HEK293 (cell line): ENCODE data around the gene GATAD2A.

ENCODE experiments used
- CTCF ChIA-PET: fragments of 350-600 bp; formaldehyde crosslinking; extraction: SDS; loops from one replicate; lab custom pipeline; 2021; ENCODE audit warnings: antibody characterized with exemption; lab: Yijun Ruan, JAX
- POLR2A ChIA-PET: fragments of 300-600 bp; formaldehyde crosslinking; extraction: SDS; loops from one replicate; lab custom pipeline; 2020; ENCODE audit warnings: antibody characterized with exemption, inconsistent platforms; lab: Yijun Ruan, JAX
- H3K27ac ChIP-seq: fragments of 200-500 bp; sonication (Bioruptor generic); 2 replicates; pipeline ENCODE4 v1.5.1; 2014; ENCODE audit warnings: low read depth, low read length, control low read depth, inconsistent platforms; ENCODE audit errors: extremely low read depth
- H3K36me3 ChIP-seq, 2 experiments: fragments of 200-500 bp in 1 of 2; sonication (Bioruptor generic) in 1 of 2; 1 replicate in 1 of 2; 2 replicates in 1 of 2; pipeline ENCODE4 v1.5.1; 2014 to 2017; ENCODE audit warnings: inconsistent platforms in 2 of 2, low read length in 2 of 2; ENCODE audit not compliant: control insufficient read depth in 2 of 2, insufficient read depth in 1 of 2
- H3K4me1 ChIP-seq: fragments of 200-500 bp; sonication (Bioruptor generic); 2 replicates; pipeline ENCODE4 v1.5.1; 2014; ENCODE audit warnings: mild to moderate bottlenecking, low read length, inconsistent platforms; ENCODE audit not compliant: control insufficient read depth, insufficient read depth
- H3K4me3 ChIP-seq: 2 replicates; pipeline ENCODE4 v1.5.1; 2011; ENCODE audit warnings: low read depth, mild to moderate bottlenecking, control low read depth, low read length, moderate library complexity
- H3K9me3 ChIP-seq: fragments of 200-500 bp; sonication (Bioruptor generic); 2 replicates; pipeline ENCODE4 v1.5.1; 2014; ENCODE audit warnings: low read depth, low read length, inconsistent platforms; ENCODE audit not compliant: control insufficient read depth, insufficient read depth
- HOXA7 ChIP-seq: sonication (generic); formaldehyde crosslinking; IDR thresholded peaks from 2 replicates; pipeline ENCODE4 v1.8.1; 2022; ENCODE audit warnings: missing genetic modification reagents, borderline replicate concordance
- IKZF3 ChIP-seq: fragments of 450-650 bp; IDR thresholded peaks from 2 replicates; pipeline ENCODE4 v1.5.0; 2018; ENCODE audit warnings: missing biosample characterization, mild to moderate bottlenecking, missing genetic modification characterization, moderate library complexity
- KLF8 ChIP-seq: fragments of 450-650 bp; formaldehyde crosslinking; IDR thresholded peaks from 2 replicates; pipeline ENCODE4 v1.5.1; 2016; ENCODE audit warnings: missing biosample characterization, missing genetic modification characterization
- REPIN1 ChIP-seq: fragments of 450-650 bp; formaldehyde crosslinking; IDR thresholded peaks from 2 replicates; pipeline ENCODE4 v1.5.1; 2017; ENCODE audit warnings: missing biosample characterization, missing genetic modification characterization, low read depth
- SETDB1 ChIP-seq: IDR thresholded peaks from one replicate; pipeline ENCODE4 v1.6.1; 2017; ENCODE audit warnings: mild to moderate bottlenecking, low read length, moderate library complexity, mixed read lengths; ENCODE audit not compliant: insufficient read length
- SP7 ChIP-seq: fragments of 450-650 bp; formaldehyde crosslinking; IDR thresholded peaks from 2 replicates; pipeline ENCODE4 v1.5.1; 2016; ENCODE audit warnings: missing biosample characterization, missing genetic modification characterization
- ZBTB20 ChIP-seq: fragments of 450-650 bp; formaldehyde crosslinking; IDR thresholded peaks from 2 replicates; pipeline ENCODE4 v1.5.1; 2016; ENCODE audit warnings: missing biosample characterization, missing genetic modification characterization
- ZFP41 ChIP-seq: fragments of 450-650 bp; formaldehyde crosslinking; IDR thresholded peaks from 2 replicates; pipeline ENCODE4 v1.5.1; 2016; ENCODE audit warnings: missing biosample characterization, missing genetic modification characterization, borderline replicate concordance
- ZNF10 ChIP-seq: fragments of 450-650 bp; formaldehyde crosslinking; IDR thresholded peaks from 2 replicates; pipeline ENCODE4 v1.5.1; 2017; ENCODE audit warnings: missing biosample characterization, missing genetic modification characterization
- ZNF175 ChIP-seq: fragments of 450-650 bp; formaldehyde crosslinking; IDR thresholded peaks from 2 replicates; pipeline ENCODE4 v1.5.1; 2016; ENCODE audit warnings: missing biosample characterization, missing genetic modification characterization
- ZNF23 ChIP-seq: fragments of 450-650 bp; formaldehyde crosslinking; IDR thresholded peaks from 2 replicates; pipeline ENCODE4 v1.5.1; 2016; ENCODE audit warnings: missing biosample characterization, missing genetic modification characterization, borderline replicate concordance
- ZNF354C ChIP-seq: fragments of 450-650 bp; formaldehyde crosslinking; IDR thresholded peaks from 2 replicates; pipeline ENCODE4 v1.5.1; 2016; ENCODE audit warnings: missing biosample characterization, missing genetic modification characterization, low read depth, borderline replicate concordance
- ZNF610 ChIP-seq: fragments of 450-650 bp; formaldehyde crosslinking; IDR thresholded peaks from 2 replicates; pipeline ENCODE4 v1.5.1; 2016; ENCODE audit warnings: missing biosample characterization, missing genetic modification characterization, borderline replicate concordance
- TF ChIP-seq, protein P1 (sequence below): fragments of 450-650 bp; formaldehyde crosslinking; conservative IDR thresholded peaks from 2 replicates; pipeline ENCODE4 v1.5.1; 2016; ENCODE audit warnings: low read depth, missing biosample characterization, missing genetic modification characterization
- TF ChIP-seq, protein P2 (sequence below): fragments of 450-650 bp; formaldehyde crosslinking; IDR thresholded peaks from 2 replicates; pipeline ENCODE4 v1.5.1; 2017; ENCODE audit warnings: missing biosample characterization, mild to moderate bottlenecking, missing genetic modification characterization, moderate library complexity
- TF ChIP-seq, protein P3 (sequence below): fragments of 450-650 bp; formaldehyde crosslinking; IDR thresholded peaks from 2 replicates; pipeline ENCODE4 v1.5.1; 2017; ENCODE audit warnings: missing biosample characterization, missing genetic modification characterization

GATAD2A gene

DNA sequence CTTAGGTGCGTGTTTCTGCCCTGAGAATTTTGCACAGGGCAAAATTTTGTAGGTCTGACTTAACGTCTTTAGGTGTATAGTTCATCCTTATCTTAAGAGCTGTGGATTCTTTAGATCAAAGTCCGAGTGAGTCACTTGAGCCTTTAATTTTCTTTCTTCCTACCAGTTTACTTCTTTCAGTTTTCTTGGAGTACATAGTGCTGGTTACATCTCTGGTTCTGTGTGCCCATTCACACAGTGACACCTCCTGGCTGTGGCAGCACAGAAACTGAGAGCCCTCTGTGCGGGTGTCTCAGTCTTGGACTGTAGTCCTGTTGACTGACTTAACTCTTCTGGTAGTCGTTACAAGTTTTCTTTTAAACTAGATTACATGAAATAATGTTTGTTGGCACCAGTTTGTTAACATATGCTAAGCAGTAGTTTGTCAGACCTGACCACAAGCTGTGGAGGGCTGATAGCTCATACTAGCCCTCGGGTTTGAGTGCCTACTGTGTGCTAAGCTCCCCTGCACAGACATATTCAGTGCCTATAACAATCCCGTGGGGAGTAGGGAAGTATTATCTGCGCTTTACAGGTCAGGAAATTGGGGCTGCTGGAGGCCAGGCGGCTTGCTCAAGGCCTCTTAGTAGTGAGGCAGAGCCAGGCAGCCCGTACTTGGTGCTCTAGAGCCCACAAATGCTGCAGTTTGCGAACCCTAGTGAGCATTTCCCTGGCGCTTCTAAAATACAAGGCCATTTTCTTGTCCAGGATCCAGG, 1.6 kb downstream of the GATAD2A start:
- Histone ChIP-seq H3K4me1 (peaks cover 22% of the 10 kb centered on the region), H3K36me3 (peaks cover 0 to 4% of the 10 kb centered on the region in 2 experiments; a peak in 1 of 3 replicates), H3K4me3 (peak overlapping the region; percentile 78), H3K27ac (peak overlapping the region; percentile 34; the same call in 1 of the 2 replicates), H3K9me3 (no peaks in the 10 kb centered on the region)
- CTCF ChIA-PET: interaction anchor here (0.5 to 1.0 kb wide), 9 partner anchors 38 to 96 kb away, joined by 3 to 6 read pairs (median 4); no protein-coding TSS in a partner anchor
- POLR2A ChIA-PET: interaction anchor here (0.5 to 2.4 kb wide), 4 partner anchors 10 to 83 kb away, joined by 3 to 10 read pairs (median 6); no protein-coding TSS in a partner anchor
- no peak for TF ChIP-seq SP7 (tag by site-specific recombination)
- TF ChIP-seq, protein P1, sequence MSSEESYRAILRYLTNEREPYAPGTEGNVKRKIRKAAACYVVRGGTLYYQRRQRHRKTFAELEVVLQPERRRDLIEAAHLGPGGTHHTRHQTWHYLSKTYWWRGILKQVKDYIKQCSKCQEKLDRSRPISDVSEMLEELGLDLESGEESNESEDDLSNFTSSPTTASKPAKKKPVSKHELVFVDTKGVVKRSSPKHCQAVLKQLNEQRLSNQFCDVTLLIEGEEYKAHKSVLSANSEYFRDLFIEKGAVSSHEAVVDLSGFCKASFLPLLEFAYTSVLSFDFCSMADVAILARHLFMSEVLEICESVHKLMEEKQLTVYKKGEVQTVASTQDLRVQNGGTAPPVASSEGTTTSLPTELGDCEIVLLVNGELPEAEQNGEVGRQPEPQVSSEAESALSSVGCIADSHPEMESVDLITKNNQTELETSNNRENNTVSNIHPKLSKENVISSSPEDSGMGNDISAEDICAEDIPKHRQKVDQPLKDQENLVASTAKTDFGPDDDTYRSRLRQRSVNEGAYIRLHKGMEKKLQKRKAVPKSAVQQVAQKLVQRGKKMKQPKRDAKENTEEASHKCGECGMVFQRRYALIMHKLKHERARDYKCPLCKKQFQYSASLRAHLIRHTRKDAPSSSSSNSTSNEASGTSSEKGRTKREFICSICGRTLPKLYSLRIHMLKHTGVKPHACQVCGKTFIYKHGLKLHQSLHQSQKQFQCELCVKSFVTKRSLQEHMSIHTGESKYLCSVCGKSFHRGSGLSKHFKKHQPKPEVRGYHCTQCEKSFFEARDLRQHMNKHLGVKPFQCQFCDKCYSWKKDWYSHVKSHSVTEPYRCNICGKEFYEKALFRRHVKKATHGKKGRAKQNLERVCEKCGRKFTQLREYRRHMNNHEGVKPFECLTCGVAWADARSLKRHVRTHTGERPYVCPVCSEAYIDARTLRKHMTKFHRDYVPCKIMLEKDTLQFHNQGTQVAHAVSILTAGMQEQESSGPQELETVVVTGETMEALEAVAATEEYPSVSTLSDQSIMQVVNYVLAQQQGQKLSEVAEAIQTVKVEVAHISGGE (tag by site-specific recombination): 0 out of 2 replicates have a peak, but pooled peaks have one; percentile 2

DNA sequence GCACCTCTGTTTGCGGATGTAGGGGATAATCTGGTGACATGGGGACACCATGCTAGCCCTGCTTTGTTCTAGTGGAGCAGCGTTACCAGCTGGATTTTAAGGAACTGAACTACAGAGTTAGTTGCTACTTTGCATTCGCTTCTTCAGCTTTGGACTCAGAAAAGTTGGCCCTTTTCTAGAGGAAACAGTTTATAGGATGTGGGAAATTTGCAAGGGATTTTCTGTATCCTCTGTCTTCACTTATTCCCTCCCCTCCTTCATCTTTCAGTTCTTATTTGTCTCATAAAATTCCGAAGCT, 2.1 kb downstream of the GATAD2A start:
- Histone ChIP-seq H3K4me3 (no peak overlapping the region), H3K4me1 (peaks cover 22% of the 10 kb centered on the region), H3K9me3 (no peaks in the 10 kb centered on the region), H3K27ac (no peak overlapping the region), H3K36me3 (peaks cover 0 to 4% of the 10 kb centered on the region in 2 experiments; a peak in 1 of 3 replicates)
- TF ChIP-seq SETDB1 (no peak), ZNF175 (tag by site-specific recombination) (no peak), ZNF23 (no peak), ZNF354C (tag by site-specific recombination) (no peak), REPIN1 (no peak), KLF8 (no peak), ZNF610 (tag by site-specific recombination) (no peak), ZFP41 (no peak), HOXA7 (CRISPR knock-in tag) (no peak), ZNF10 (no peak), ZBTB20 (tag by site-specific recombination) (no peak), IKZF3 (tag by site-specific recombination) (no peak)
- TF ChIP-seq, protein P2, sequence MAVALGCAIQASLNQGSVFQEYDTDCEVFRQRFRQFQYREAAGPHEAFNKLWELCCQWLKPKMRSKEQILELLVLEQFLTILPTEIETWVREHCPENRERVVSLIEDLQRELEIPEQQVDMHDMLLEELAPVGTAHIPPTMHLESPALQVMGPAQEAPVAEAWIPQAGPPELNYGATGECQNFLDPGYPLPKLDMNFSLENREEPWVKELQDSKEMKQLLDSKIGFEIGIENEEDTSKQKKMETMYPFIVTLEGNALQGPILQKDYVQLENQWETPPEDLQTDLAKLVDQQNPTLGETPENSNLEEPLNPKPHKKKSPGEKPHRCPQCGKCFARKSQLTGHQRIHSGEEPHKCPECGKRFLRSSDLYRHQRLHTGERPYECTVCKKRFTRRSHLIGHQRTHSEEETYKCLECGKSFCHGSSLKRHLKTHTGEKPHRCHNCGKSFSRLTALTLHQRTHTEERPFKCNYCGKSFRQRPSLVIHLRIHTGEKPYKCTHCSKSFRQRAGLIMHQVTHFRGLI (tag by site-specific recombination): no peak
- TF ChIP-seq, protein P3, sequence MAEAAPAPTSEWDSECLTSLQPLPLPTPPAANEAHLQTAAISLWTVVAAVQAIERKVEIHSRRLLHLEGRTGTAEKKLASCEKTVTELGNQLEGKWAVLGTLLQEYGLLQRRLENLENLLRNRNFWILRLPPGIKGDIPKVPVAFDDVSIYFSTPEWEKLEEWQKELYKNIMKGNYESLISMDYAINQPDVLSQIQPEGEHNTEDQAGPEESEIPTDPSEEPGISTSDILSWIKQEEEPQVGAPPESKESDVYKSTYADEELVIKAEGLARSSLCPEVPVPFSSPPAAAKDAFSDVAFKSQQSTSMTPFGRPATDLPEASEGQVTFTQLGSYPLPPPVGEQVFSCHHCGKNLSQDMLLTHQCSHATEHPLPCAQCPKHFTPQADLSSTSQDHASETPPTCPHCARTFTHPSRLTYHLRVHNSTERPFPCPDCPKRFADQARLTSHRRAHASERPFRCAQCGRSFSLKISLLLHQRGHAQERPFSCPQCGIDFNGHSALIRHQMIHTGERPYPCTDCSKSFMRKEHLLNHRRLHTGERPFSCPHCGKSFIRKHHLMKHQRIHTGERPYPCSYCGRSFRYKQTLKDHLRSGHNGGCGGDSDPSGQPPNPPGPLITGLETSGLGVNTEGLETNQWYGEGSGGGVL: no peak
- POLR2A ChIA-PET: interaction anchor here (0.5 to 1.3 kb wide), 2 partner anchors 22 to 105 kb away, joined by 4 to 6 read pairs; no protein-coding TSS in a partner anchor
- CTCF ChIA-PET: interaction anchor here (0.5 to 0.7 kb wide), 4 partner anchors 39 to 83 kb away, joined by 3 to 4 read pairs (median 4); no protein-coding TSS in a partner anchor
